ENCODE measurements around the gene TNKS2.

The TNKS2 gene

DNA sequence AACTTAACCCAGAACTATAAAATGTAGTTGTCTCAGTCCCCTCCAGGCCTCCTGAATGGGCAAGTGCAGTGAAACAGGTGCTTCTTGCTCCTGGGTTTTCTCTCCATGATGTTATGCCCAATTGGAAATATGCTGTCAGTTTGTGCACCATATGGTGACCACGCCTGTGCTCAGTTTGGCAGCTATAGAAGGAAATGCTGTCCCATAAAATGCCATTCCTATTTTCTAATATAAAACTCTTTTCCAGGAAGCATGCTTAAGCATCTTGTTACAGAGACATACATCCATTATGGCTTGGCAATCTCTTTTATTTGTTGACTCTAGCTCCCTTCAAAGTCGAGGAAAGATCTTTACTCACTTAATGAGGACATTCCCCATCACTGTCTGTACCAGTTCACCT lies 65.9 kb downstream of the TNKS2 start:
- H3K4me3 ChIP-seq (replicated peaks in 1 of 2; ENCODE audit: low read depth in 2 of 2, low read length in 2 of 2), result no peak overlapping the region
- TF ChIP-seq, protein P1, sequence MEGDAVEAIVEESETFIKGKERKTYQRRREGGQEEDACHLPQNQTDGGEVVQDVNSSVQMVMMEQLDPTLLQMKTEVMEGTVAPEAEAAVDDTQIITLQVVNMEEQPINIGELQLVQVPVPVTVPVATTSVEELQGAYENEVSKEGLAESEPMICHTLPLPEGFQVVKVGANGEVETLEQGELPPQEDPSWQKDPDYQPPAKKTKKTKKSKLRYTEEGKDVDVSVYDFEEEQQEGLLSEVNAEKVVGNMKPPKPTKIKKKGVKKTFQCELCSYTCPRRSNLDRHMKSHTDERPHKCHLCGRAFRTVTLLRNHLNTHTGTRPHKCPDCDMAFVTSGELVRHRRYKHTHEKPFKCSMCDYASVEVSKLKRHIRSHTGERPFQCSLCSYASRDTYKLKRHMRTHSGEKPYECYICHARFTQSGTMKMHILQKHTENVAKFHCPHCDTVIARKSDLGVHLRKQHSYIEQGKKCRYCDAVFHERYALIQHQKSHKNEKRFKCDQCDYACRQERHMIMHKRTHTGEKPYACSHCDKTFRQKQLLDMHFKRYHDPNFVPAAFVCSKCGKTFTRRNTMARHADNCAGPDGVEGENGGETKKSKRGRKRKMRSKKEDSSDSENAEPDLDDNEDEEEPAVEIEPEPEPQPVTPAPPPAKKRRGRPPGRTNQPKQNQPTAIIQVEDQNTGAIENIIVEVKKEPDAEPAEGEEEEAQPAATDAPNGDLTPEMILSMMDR (IDR thresholded peaks at IDR 0.05; ENCODE audit: low read depth, low read length), result no peak
- no peak for DNase-seq (ENCODE audit: low read depth in 2 of 2)

DNA sequence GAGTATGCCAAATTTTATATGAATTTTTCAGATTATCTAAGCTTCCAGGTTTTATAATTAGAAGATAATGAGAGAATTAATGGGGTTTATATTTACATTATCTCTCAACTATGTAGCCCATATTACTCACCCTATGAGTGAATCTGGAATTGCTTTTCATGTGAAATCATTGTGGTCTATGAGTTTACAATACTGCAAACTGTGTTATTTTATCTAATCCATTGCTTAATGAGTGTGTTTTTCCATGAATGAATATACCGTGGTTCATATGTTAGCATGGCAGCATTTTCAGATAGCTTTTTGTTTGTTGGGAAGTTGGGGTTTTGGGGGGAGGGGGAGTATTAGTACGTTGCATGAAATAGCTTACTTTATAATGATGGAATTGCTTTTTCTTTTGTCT lies 66.5 kb downstream of the TNKS2 start:
- no peak overlapping the region for H3K4me3 ChIP-seq (replicated peaks in 1 of 2; ENCODE audit: low read depth in 2 of 2, low read length in 2 of 2)
- TF ChIP-seq, protein P1 (IDR thresholded peaks at IDR 0.05; ENCODE audit: low read depth, low read length), result no peak
- no peak for DNase-seq (ENCODE audit: low read depth in 2 of 2)

- H3K4me3 ChIP-seq (replicated peaks in 1 of 2; ENCODE audit: low read depth in 2 of 2, low read length in 2 of 2), result no peak overlapping the region
- DNase-seq (ENCODE audit: low read depth in 2 of 2), result no peak
- TF ChIP-seq, protein P1 (IDR thresholded peaks at IDR 0.05; ENCODE audit: low read depth, low read length), result no peak
Measured at GRCh38 chr10:91865562-91866081, 67.4 kb downstream of the TNKS2 start.

DNA sequence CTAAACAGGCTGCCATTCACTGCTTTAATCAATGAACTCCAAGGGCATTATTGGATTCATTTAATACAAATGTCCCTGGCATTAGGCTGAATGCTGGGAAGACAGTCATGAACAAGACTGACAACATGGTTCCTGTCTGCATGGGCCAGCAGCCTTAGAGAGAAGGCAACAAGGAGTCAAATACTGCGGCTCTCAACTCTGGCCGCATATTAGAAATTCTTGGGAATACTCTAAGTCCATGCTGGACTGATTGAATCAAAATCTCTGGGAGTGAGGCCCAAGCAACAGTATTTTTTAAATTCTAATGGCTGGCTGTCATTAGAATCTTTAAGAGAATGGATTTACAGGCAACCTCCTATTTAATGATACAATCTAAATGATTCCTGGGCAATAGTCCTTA lies 76.9 kb downstream of the TNKS2 start:
- DNase-seq (ENCODE audit: low read depth in 2 of 2), result no peak
- no peak overlapping the region for H3K4me3 ChIP-seq (replicated peaks in 1 of 2; ENCODE audit: low read depth in 2 of 2, low read length in 2 of 2)
- TF ChIP-seq, protein P1 (IDR thresholded peaks at IDR 0.05; ENCODE audit: low read depth, low read length), result no peak

DNA sequence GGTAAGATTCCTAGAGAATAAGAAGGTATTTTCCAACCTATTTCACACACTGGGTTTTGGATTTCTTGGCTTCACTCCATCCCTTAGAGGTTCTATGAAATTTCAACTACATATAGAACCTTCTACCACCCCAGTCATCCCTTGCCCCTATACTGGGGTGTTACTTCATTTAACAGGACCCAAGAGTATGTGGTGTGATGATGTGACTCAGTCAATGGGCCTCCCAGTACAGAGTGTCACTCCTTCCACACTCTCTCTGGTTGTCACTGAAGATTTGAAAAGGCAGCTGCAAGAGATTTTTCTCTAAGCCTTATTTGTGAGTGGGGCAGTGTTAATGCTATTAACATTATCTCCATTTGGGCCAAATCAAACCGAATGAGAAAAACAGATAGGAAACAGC lies 77.6 kb downstream of the TNKS2 start:
- no peak overlapping the region for H3K4me3 ChIP-seq (replicated peaks in 1 of 2; ENCODE audit: low read depth in 2 of 2, low read length in 2 of 2)
- TF ChIP-seq, protein P1 (IDR thresholded peaks at IDR 0.05; ENCODE audit: low read depth, low read length), result no peak
- no peak for DNase-seq (ENCODE audit: low read depth in 2 of 2)

DNA sequence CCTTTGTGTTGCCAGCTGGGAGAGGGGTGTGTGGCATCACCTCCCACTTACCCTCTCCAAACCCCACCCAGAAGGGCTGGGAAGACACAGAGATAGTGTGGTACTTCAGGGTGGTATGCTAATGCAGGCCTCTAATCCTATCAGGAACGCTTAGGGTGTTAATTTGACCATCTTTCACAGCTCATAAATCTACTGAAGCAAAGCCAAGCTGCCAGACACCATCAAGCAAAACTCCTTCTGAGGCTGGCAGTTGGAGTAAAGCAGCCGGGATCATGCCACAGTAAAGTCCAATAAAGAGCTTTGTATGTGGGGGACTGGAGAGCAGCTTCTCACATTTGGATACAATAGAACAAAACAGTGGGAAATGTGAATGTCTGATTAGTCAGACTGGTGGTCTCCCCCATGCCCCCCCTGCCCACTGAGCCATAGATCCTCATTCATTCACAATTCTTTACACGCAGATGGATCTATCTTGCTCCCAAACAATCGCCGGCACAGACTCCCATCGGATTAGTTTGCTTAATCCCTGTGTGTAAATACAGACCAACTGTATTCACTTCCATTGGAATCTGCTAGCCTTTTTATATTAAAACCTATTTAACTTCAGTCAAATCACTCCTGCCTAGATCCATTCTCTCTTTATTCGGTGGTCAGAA lies 81.4 kb downstream of the TNKS2 start:
- no peak for DNase-seq (ENCODE audit: low read depth in 2 of 2)
- no peak overlapping the region for H3K4me3 ChIP-seq (replicated peaks in 1 of 2; ENCODE audit: low read depth in 2 of 2, low read length in 2 of 2)
- TF ChIP-seq, protein P1 (IDR thresholded peaks at IDR 0.05; ENCODE audit: low read depth, low read length), result no peak

- TF ChIP-seq, protein P1 (IDR thresholded peaks at IDR 0.05; ENCODE audit: low read depth, low read length), result no peak
- no peak overlapping the region for H3K4me3 ChIP-seq (replicated peaks in 1 of 2; ENCODE audit: low read depth in 2 of 2, low read length in 2 of 2)
- DNase-seq (ENCODE audit: low read depth in 2 of 2), result peak in 1 of 2 donors; percentile 32
Measured at GRCh38 chr10:91880310-91880709, 82.1 kb downstream of the TNKS2 start.
